Neural cell (in vitro differentiated cells): ENCODE results near the gene MPP3.

ENCODE experiments used
- EP300 ChIP-seq: fragments of 450-650 bp; conservative IDR thresholded peaks from 2 replicates; pipeline ENCODE4 v1.6.1; 2014; ENCODE audit warnings: antibody characterized with exemption, mild to moderate bottlenecking, moderate library complexity; ENCODE audit not compliant: poor library complexity, severe bottlenecking
- RAD21 ChIP-seq: fragments of 450-650 bp; conservative IDR thresholded peaks from 2 replicates; pipeline ENCODE4 v1.6.1; 2014; ENCODE audit warnings: antibody characterized with exemption, mild to moderate bottlenecking, moderate library complexity
- TAF1 ChIP-seq: IDR thresholded peaks from 2 replicates; pipeline ENCODE4 v1.6.1; 2012; ENCODE audit warnings: low read depth
- TF ChIP-seq, protein P1 (sequence below): fragments of 450-650 bp; IDR thresholded peaks from 2 replicates; pipeline ENCODE4 v1.5.1; 2014; ENCODE audit warnings: antibody characterized with exemption, mild to moderate bottlenecking, moderate library complexity; ENCODE audit not compliant: poor library complexity, severe bottlenecking

DNA sequence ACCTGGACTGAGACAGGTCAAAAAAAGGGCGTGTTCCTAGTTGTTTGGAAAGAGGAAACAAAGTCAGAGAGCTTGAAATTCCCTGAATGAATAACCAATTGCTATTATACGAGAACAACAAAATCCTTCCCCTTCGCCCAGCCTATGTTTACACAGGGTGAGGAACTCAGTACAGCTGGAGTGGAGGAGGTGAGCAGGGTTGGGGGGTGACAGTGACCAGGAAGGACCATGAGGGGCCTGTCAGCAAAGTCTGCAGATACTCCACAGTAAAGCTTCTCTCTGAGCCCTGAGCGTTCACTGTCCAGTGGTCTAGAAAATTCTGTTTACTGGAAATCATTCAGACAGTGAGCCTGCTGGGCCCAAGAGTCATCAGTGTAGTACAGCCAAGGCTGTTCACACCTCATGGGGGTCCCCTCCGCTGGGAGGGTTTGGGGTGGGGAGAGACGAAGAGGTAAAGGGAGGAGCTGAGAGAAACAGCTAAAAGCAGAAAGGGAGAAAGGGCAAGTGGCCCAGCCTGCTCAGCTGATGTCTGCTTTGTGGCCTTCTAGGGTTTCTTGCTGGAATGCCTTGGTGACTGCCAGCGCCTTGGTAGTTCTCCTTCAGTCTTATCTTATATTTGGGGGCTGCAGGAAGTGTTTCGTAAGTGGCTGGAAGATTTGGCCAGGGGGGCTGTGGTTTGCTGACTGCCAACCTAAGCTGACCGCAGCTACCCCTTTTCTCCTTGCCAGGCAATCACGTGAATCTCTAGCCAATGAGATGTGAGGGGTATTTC is 59.9 kb downstream of the MPP3 start:
- TF ChIP-seq, protein P1, sequence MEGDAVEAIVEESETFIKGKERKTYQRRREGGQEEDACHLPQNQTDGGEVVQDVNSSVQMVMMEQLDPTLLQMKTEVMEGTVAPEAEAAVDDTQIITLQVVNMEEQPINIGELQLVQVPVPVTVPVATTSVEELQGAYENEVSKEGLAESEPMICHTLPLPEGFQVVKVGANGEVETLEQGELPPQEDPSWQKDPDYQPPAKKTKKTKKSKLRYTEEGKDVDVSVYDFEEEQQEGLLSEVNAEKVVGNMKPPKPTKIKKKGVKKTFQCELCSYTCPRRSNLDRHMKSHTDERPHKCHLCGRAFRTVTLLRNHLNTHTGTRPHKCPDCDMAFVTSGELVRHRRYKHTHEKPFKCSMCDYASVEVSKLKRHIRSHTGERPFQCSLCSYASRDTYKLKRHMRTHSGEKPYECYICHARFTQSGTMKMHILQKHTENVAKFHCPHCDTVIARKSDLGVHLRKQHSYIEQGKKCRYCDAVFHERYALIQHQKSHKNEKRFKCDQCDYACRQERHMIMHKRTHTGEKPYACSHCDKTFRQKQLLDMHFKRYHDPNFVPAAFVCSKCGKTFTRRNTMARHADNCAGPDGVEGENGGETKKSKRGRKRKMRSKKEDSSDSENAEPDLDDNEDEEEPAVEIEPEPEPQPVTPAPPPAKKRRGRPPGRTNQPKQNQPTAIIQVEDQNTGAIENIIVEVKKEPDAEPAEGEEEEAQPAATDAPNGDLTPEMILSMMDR, result no peak
- no peak for TF ChIP-seq RAD21
- no peak for TF ChIP-seq EP300
- no peak for TF ChIP-seq TAF1
